ENCODE data around the gene HID1. TPM values are rescaled to one million over a fixed set of nuclear protein-coding genes. Genes with fewer than 3 reads are reported as not detected.
"Not testable (repeated sequence)": the region's sequence is repeated elsewhere in the genome, so short reads cannot be mapped to it uniquely, and the experiment has no call there.

The HID1 gene
- total RNA-seq, 1 donor from 2014 or later: 1.2 TPM

DNA sequence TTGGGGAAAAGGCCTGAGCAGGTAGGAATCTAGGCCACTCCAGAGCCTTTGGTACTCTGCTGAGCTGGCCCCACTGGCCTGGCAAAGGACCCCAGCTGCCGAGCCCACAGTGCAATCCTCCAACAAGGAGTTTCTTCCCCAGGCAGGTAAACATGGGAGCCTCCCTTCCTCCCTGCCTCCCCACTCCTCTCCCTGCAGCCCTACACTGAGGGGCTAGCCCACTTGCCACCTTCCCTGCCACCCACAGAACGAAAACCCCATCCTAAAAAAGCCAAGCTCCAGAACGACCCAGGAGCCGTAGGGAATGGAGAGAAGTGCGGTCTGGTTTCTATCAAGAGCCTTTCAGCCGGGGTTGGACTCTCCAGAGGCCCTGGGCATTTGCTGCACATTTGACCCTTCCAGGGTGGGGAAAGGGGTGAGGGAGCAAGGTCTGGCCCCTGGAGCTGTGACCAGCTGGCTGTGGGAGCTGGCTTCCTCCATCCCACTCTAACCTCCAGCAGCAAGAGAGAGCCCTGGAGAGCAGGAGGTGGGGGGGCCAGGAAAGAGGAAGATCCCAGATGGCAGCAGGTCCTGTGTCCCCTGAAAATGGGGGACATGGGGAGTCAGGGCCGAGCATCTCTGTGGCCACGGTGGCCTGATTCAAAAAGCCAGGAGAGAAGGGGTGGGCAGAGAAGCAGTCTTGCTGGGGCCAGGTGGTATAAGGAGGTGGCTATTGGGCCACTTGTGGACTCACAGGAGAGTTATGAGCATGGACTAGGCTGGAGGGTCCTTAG is 1.3 kb downstream of the HID1 start:
- intact Hi-C loops (cut with micrococcal nuclease): no loop called here

DNA sequence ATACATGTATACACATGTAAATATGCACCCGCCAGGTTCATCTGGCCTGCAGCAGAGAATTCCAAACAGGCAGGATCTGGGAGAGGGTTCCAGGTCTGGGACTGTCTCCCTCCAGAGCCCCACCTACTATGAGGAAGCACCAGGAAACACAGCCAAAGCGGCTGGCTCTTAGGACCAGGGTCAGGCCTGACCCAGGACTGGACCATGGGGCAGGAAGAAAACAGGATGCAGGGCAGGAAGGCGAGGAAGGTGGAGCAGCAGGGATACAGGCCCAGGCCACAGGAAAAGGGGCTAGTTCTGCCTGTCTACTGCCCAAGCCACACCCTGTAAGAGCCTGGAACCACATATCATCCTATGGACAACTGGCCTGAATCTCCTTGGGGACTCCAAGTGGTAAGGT is 2.2 kb downstream of the HID1 start:
- intact Hi-C loops (cut with micrococcal nuclease): no loop called here

DNA sequence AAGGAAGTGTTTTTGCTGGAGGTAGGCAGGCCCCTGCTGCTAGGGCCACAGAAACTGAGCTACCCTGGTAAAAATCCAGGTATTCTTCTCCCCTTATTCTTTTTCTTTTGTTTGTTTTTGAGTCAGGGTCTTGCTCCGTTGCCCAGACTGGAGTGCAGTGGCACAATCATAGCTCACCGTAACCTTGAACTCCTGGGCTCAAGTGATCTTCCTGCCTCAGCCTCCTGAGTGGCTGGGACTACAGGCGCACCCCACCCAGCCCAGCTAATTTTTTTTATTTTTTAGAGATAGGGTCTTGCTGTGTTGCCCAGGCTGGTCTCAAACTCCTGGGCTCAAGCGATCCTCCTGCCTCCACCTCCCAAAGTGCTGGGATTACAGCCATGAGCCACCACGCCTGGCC is 3.1 kb downstream of the HID1 start:
- intact Hi-C loops (cut with micrococcal nuclease): not testable (repeated sequence)

DNA sequence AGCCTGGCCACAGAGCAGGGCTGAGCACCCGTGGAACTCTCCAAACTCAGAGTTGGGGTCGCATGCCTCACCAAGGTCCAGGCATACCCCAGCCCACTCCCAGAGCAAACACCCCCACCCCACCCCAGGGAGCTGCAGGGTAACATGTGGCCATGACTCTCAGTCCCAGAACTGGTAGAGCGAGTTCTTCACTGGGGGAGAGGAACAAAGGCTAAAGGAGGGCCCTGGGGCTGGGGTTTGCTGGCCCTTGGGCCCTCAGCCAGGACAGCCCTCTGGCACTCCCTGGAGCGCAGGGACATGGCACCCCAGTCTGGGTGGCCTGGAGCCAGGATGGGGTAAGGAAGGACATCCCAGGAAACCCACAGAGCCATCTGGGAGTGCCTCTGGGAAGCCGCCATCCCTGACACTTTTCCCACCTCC is 4.2 kb downstream of the HID1 start:
- intact Hi-C loops (cut with micrococcal nuclease): no loop called here

DNA sequence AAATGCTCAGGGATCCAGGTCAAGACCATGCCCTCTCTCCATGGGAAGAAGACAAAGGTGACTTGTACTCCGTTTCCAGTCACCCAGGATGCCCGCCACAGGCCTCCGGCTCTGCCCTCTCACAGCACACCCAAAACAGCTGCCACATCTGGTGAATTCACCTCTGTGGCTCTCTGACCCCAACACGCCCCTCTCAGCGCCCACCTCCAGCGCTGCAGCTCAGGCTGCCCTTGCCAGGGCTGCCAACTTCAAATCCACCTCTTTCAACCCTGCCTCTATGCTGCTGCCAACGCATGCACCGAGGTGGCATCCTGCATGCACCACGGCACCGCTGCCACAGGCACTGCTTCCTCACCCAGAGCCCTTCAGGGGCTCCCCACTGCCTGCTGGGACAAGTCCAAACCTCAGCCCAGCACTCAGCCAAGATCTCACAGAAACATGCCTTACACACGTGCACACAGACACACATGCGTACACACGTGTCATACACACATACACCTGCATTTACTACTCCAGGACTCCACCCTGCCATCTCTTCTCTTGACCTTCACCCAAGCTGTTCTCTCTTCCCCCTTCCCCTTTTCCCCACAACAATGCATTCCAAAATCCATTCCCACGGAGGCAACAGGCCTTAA is 7.5 kb downstream of the HID1 start:
- intact Hi-C loops (cut with micrococcal nuclease): no loop called here

DNA sequence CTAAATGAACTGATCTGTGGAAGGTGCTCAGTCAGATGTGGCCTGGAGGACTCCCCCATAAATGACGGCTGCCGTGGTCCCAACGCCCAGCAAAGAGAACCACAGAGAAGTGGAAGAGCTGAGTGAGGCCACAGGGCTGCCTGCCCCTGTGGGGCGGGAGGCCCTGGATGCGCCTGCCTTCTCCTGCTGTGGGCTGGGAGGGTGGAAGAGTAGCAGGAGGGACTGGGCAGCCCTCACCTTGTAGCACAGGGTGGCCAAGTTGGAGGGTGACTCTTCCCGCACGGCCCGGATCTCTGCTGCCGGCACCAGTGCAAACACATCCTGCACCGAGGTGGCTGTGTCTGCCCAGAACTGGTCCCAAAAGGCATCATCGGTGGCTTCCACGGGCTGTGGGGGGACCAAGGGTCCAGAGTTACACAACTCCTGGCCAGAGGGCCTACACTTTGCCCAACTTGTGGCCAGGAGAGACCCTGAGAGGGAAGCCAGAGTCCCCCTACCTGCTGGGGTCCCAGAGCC is 8.3 kb downstream of the HID1 start:
- intact Hi-C loops (cut with micrococcal nuclease): no loop called here

DNA sequence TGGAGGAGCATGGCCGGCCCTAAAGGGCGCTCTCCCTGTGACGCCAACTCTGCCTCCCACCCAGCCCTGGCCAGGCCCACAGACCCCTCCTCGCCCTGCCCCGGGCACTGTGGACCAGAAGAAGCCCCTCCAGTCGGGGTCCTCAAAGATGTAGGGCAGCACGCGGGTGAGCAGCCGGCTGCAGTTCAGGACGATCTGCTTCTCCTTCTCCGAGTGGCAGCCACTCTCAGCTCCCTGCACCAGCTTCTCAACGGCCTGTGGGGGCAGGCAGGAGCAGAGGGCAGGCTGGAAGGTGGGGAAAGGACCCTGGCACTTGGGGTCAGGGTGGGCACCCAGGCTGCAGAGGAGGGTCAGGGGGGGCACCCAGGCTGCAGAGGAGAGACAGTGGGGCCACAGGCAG is 8.9 kb downstream of the HID1 start:
- intact Hi-C loops (cut with micrococcal nuclease): no loop called here

DNA sequence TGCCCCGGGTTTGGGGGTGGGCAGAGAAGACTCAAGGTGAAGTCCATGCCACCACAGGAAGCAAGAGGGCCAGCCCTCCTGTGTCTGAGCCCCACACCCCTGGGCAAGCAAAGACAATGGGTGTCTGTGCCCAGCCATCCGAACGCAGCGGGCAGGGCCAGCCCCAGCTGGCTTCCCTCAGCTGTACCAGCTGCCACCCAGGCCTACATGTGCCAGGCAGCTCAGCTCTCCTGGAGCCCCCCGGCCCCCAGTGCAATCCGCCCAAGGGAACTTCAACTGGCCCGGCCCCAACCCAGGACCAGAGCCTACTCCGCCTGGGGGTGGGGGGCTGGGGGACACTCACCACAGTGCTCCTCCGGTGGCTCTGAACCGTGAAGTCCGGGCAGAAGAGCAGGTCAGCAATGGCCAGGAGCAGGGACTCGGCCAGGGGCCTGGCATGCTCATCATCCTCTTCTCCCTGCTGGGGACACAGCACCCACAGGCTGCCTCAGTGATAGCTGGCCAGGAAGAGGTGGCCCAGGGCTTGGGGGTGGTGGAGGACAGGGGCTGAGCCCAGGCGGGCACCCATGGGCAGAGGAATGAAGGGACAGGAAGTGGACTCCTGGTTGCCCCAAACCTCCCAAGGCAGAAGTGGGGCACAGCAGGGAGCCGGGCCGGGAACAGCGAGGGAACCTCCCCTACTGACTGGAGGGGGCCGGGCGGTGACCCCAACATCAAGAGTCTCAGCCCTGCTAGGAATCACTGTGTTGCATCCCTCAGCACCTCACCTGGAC is 9.8 kb downstream of the HID1 start:
- intact Hi-C loops (cut with micrococcal nuclease): no loop called here

DNA sequence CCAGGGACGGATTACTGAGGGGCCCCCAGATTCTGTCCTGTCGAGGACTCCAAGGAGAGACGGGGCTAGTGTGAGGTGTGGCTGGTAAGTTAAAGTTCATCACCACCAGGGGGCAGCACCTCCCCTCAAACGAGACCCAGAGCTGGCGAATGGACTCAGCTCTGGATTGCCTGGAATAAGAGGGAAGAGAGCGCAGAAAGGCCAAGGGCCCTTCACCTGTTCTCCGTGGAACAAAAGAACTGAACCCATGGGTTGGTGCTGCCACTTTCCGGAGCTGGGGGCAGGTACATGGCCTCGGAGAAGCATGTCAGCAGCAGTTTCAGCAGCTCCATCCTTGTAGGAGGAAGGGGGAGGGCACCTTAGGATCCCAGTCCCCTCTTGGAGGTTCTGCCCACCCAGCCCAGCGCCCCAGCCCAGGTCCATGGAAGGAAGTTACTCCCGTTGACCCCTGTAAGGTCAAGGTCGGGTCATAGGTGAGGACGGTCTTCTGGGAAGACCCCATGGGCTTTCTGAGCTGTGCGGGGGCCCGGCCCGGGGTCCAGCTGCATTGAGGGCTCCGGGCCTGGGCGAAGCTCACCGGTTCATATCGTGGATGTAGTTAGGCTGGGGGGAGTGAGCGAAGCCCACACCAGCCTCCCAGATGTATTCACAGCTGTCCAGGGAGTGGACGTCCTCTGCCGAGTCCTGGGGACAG is 10.8 kb downstream of the HID1 start:
- intact Hi-C loops (cut with micrococcal nuclease): loop anchor here (1.0 to 2.0 kb wide), 11 partner anchors 21 to 451 kb away; partner anchors contain the start of genes KCTD2 and NT5C

DNA sequence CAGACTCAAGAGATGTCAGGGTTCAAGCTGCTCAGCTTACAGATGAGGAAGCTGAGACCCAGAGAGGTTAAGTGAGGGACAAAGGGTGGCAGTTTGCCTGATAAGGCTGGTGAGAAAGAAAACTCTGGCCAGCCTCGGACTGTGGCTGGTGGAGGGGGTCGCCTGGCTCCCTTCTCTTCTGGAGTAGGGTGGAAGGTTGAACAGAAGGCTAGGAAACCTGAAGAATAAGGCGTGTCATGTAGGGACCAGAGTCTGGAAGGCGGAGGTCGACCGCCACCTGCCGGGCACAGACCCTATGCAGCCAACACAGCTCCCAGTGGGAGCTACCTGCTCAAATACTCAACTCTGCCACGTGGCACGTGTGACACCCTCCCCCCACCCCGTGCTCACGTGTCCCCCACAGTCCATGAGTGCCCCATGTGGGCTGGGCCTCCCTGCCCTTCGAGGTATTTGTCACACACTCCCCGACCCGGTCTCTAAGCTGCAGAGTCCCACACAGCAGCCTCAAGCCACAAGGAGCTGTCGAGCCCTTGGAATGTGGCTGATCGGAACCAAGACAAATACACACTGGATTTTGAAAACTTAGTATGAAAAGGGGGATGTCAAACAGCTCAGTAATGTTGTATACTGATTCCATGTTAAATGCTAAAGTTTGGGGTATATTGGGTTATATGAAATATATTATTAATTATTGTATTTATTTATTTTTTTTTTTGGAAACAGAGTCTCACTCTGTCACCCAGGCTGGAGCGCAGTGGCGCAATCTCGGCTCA is 11.8 kb downstream of the HID1 start:
- intact Hi-C loops (cut with micrococcal nuclease): loop anchor here (1.0 to 2.0 kb wide), 11 partner anchors 22 to 452 kb away; partner anchors contain the start of genes KCTD2 and NT5C

DNA sequence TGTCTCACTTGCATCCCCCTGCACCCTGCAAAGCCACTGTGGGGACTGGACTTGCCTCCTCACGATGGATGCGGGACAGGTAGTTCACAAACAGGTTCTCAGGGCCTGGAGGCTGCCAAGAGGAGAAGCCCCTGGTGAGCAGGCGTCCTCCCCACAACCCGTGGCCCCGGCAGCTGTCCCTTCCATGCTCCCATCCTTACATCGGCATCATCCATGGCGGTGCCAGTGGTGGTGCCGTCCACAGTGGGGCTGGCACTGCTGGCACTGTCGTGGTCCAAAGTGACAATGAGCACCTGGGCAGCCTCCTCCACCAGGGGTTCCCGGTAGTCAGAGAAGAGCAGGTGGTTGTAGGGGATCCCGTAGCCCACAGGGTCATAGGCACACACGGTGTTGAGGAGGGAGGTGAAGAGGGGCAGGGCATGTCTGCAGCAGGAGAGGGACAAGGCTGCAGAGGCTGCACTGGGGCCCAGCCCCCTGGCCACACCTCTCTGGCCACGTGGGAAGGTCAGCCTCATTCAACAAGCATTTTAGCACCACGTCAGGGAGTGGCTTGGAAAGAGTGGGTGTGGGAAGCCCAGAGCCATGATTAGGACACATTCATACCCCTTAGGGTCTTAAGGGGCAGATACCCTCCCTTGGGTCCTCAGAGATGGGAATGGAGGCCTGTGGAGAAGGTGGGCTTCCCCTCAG is 12.6 kb downstream of the HID1 start:
- intact Hi-C loops (cut with micrococcal nuclease): loop anchor here (2.0 kb wide), 3 partner anchors 23 to 453 kb away; no protein-coding TSS in a partner anchor

DNA sequence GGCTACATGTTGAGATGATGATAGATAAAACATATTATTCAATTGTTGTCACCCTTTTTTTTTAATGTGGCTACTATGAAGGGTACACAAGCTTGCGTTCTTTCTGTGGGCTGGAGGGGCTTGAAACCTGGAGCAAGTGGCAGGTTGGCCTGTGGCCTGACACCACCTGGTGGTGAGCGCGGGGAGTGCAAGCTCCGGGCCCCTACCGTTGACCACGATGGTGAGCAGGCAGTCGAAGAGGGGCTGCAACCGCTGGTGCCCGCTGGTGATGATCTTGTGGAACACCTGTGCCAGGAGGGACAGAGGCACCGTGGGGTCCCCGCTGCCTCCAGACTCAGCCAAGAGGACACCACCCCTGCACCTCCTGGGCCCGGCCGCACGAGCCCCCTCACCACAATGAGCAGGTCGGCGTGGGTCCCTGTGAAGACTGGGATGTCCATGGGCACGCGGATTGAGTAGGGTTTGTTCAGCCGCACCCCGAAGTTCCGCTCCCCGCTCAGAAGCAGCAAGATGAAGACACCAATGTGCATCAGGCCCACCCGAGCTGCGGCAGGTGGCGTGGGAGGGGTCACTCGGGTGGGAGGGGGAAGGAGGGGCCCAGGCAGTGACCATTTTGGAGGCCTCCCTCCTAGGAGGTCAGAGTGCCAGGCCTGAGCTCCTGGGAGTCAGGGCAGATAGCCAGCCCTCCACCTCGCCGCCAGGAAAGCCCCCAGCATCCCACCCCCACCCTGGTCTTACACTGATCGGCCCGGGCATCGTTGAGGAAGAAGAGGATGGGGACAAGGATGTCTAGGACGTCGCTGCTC is 14.4 kb downstream of the HID1 start:
- intact Hi-C loops (cut with micrococcal nuclease): loop anchor here (1.0 kb wide), 2 partner anchors 35 to 167 kb away; partner anchors contain the start of gene USH1G

DNA sequence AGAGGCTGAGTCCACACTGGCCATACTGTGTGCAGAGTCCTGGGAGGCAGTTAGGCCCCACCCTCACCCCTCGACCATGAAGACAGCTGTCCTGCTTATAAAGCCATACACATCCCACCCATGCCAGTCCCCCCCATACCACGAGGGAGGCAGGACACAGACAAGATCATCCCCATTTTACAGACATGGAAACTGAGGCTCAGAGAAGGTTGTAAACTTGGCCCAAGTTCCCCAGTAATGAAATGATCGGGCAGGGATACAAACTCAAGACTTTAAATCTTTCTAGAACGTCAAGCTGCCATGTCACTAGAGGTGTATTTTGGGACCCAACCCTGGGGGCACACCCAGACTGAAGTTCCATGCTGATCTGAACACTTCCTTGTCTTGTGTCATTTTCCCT is 16.5 kb downstream of the HID1 start:
- intact Hi-C loops (cut with micrococcal nuclease): no loop called here

DNA sequence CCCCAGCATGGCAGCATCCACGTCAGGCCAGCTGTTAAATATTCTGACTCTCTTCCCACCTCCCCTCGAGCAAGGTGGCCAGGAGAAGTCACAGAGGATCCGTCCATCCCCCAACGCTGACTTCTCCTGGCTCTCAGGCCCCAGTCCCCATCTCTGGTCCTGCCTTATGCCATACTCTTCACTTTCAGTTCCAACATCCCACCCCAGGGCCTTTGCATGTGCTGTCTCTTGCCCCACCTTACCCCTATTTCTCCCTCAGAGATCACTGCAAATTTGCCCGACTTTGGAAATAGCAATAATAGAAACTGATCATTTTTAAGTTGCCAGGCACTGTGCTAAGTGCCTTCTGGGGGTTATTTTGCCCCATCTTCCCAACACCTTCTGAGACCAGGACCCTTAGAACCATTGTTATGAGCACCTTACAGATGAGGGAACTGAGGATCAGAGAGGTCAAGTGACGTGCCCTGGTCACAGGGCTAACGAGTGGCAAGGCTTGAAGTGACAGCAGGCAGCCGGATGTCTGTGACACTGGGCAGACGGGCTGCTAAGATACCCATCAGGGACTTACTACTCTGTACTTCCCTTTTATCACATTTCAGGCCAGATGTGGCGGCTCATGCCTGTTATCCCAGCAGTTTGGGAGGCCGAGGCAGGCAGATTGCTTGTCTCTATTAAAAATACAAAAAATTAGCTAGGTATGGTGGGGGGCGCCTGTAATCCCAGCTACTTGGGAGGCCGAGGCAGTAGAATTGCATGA is 17.7 kb downstream of the HID1 start:
- intact Hi-C loops (cut with micrococcal nuclease): no loop called here

DNA sequence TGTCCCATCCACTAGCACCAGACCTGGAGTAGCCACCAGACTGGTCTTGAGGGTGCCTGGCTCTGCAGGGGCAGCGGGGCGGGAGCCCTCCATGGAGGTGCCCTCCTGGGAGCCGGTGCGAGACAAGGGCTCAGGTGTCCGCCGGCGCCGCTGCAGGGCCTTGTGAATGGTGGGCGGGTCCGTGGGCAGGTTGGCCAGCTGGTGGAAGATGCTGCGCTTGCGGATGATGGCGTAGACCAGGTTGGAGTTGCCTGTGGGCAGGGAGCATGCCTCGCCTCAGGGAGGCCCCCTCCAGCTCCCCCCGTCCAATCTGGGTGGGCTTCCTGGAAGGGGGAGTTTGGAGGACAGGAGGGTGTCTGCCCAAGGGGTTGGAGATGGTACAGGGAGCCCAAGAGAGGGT is 18.4 kb downstream of the HID1 start:
- intact Hi-C loops (cut with micrococcal nuclease): no loop called here

DNA sequence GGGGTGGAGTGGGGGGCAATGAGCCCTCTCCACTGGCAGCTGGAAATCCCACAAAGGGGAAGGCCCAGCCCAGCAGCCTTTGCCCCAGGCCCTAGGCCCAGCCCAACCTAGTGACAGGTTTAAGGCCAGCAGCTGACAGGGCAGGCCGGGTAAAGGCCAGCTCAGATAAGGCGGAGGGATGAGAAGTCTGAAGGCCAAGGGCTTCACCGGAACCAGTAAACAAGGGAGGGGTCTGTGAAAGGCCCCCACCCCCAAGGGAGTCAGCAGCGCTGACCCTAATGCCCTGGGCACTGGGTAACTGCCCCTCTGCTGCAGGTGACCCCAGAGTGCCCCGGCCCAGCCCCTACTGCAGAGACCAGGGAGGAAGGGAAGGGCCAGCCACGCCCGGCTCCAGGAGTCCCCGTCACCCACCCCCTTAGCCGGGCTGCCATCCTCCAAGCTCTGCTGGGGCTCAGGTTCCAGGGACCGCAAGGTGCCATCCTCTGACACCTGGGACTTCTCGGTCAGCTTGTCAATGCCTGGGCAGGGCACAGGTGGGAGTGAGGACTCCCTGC is 19.3 kb downstream of the HID1 start:
- intact Hi-C loops (cut with micrococcal nuclease): no loop called here

DNA sequence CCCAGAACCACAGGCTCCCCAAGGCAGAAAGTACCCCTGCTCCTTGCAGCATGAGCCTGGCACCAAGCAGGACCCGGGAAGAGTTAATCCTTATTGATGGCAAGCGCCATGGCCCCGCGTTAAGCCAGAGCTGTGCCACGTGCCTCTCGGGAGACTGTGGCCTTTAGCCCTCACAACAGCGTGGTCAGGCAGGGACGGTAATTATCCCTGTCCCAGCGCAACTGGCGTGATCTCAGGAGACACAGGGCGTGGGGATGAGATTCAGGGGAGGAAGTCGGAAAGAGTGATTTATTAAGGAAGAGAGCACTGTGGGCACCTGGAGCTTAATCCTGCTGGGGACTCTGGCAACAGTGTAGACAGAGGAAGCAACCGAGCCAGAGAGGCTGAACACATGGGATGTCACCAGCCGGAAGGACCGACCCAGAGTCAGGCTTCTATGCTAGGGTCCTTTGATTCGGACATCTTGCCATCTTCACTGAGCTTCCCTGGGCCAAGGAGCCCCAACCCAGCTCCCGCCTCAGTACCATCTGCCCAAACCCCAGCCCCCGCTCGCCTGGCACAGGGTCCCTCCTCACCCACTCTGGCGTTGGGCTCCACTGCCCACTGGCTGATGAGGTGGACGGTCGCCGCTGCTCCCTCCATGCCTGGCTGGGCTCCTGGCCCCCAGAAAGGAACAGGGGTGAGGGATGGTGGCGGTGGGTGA is 20.0 kb downstream of the HID1 start:
- intact Hi-C loops (cut with micrococcal nuclease): no loop called here

Data from T-helper 1 cell treated with Interleukin-12 subunit alpha and Interleukin-12 subunit beta and Interleukin-4 antibody, amounts not matched to agents 30 ng/mL and 1 ng/mL, for 36 hours (primary cell).